ENCODE results near the gene NAGPA. TPM values are rescaled to one million over a fixed set of nuclear protein-coding genes. Genes with fewer than 3 reads are reported as not detected.
A peak's percentile ranks its signal among the peaks of the same experiment; 100 is the strongest.

The NAGPA gene
- total RNA-seq, 1 donor from 2014 or later = 17.4 TPM

- Histone ChIP-seq H3K9ac (ENCODE audit: low read length) (peak overlapping the region; percentile 75), H3K4me1 (ENCODE audit: insufficient read depth, low read length) (peaks cover 19% of the 10 kb centered on the region), H3K9me3 (ENCODE audit: insufficient read depth, low read depth, low read length) (no peaks in the 10 kb centered on the region), H3K4me3 (ENCODE audit: insufficient read depth, low read depth, low read length) (peak overlapping the region; percentile 83), H4K20me1 (ENCODE audit: insufficient read depth, low read length) (no peaks in the 10 kb centered on the region), H3K27ac (ENCODE audit: low read depth, low read length) (no peak overlapping the region), H3K4me2 (ENCODE audit: low read length) (peak overlapping the region; percentile 89), H3K36me3 (ENCODE audit: insufficient read depth, low read length) (no peaks in the 10 kb centered on the region), H2AFZ (ENCODE audit: low read depth, low read length) (peak overlapping the region; percentile 86), H3K27me3 (ENCODE audit: insufficient read depth, low read length) (no peaks in the 10 kb centered on the region), H3K79me2 (ENCODE audit: insufficient read depth, low read length) (no peaks in the 10 kb centered on the region)
- Mint-ChIP-seq H3K27ac (ENCODE audit: unreplicated experiment) (peak overlapping the region; percentile 48), H3K4me1 (ENCODE audit: low read depth, unreplicated experiment) (peaks cover 9% of the 10 kb centered on the region), H3K4me3 (ENCODE audit: unreplicated experiment) (peak overlapping the region; percentile 85), H3K27me3 (ENCODE audit: low read depth, unreplicated experiment) (no peaks in the 10 kb centered on the region), H3K9me3 (ENCODE audit: unreplicated experiment) (no peaks in the 10 kb centered on the region), H3K36me3 (ENCODE audit: low read depth, unreplicated experiment) (peaks cover 14% of the 10 kb centered on the region)
- TF ChIP-seq CTCF (IDR thresholded peaks at IDR 0.05; ENCODE audit: insufficient read depth, low read depth, low read length) (no peak), EZH2 (IDR thresholded peaks at IDR 0.05; ENCODE audit: insufficient read depth, low read length) (no peak)
- DNase-seq (ENCODE audit: low read depth) (no peak), FAIRE-seq (no peak)
Observed at GRCh38 chr16:5032748-5033167, 977 bp downstream of the NAGPA start.

- H3K4me1 ChIP-seq (ENCODE audit: insufficient read depth, low read length) = peaks cover 19% of the 10 kb centered on the region
- DNase-seq (ENCODE audit: low read depth) (no peak), FAIRE-seq (no peak)
- no peak overlapping the region for H3K4me3 ChIP-seq (ENCODE audit: insufficient read depth, low read depth, low read length)
- H3K27ac ChIP-seq (ENCODE audit: low read depth, low read length) = no peak overlapping the region
- H3K9me3 ChIP-seq (ENCODE audit: insufficient read depth, low read depth, low read length) = no peaks in the 10 kb centered on the region
- Mint-ChIP-seq H3K4me1 (ENCODE audit: low read depth, unreplicated experiment) (peaks cover 9% of the 10 kb centered on the region), H3K36me3 (ENCODE audit: low read depth, unreplicated experiment) (peaks cover 16% of the 10 kb centered on the region), H3K9me3 (ENCODE audit: unreplicated experiment) (no peaks in the 10 kb centered on the region), H3K27ac (ENCODE audit: unreplicated experiment) (no peak overlapping the region), H3K4me3 (ENCODE audit: unreplicated experiment) (no peak overlapping the region), H3K27me3 (ENCODE audit: low read depth, unreplicated experiment) (no peaks in the 10 kb centered on the region)
- H3K27me3 ChIP-seq (ENCODE audit: insufficient read depth, low read length) = no peaks in the 10 kb centered on the region
- H3K9ac ChIP-seq (ENCODE audit: low read length) = no peak overlapping the region
- H3K79me2 ChIP-seq (ENCODE audit: insufficient read depth, low read length) = no peaks in the 10 kb centered on the region
- no peak overlapping the region for H2AFZ ChIP-seq (ENCODE audit: low read depth, low read length)
- TF ChIP-seq CTCF (IDR thresholded peaks at IDR 0.05; ENCODE audit: insufficient read depth, low read depth, low read length) (no peak), EZH2 (IDR thresholded peaks at IDR 0.05; ENCODE audit: insufficient read depth, low read length) (no peak)
- no peak overlapping the region for H3K4me2 ChIP-seq (ENCODE audit: low read length)
- H3K36me3 ChIP-seq (ENCODE audit: insufficient read depth, low read length) = no peaks in the 10 kb centered on the region
- no peaks in the 10 kb centered on the region for H4K20me1 ChIP-seq (ENCODE audit: insufficient read depth, low read length)
Observed at GRCh38 chr16:5031601-5032000, 2.1 kb downstream of the NAGPA start.

GRCh38 chr16:5030251-5030870, 3.4 kb downstream of the NAGPA start:
- Histone ChIP-seq H3K9ac (ENCODE audit: low read length) (no peak overlapping the region), H3K27ac (ENCODE audit: low read depth, low read length) (no peak overlapping the region), H3K9me3 (ENCODE audit: insufficient read depth, low read depth, low read length) (no peaks in the 10 kb centered on the region), H3K27me3 (ENCODE audit: insufficient read depth, low read length) (no peaks in the 10 kb centered on the region), H2AFZ (ENCODE audit: low read depth, low read length) (no peak overlapping the region), H3K4me1 (ENCODE audit: insufficient read depth, low read length) (peaks cover 13% of the 10 kb centered on the region), H4K20me1 (ENCODE audit: insufficient read depth, low read length) (no peaks in the 10 kb centered on the region), H3K36me3 (ENCODE audit: insufficient read depth, low read length) (no peaks in the 10 kb centered on the region), H3K4me3 (ENCODE audit: insufficient read depth, low read depth, low read length) (no peak overlapping the region), H3K4me2 (ENCODE audit: low read length) (no peak overlapping the region), H3K79me2 (ENCODE audit: insufficient read depth, low read length) (no peaks in the 10 kb centered on the region)
- TF ChIP-seq EZH2 (IDR thresholded peaks at IDR 0.05; ENCODE audit: insufficient read depth, low read length) (no peak), CTCF (IDR thresholded peaks at IDR 0.05; ENCODE audit: insufficient read depth, low read depth, low read length) (no peak)
- H3K27ac Mint-ChIP-seq (ENCODE audit: unreplicated experiment) = no peak overlapping the region
- peaks cover 16% of the 10 kb centered on the region for H3K36me3 Mint-ChIP-seq (ENCODE audit: low read depth, unreplicated experiment)
- no peak overlapping the region for H3K4me3 Mint-ChIP-seq (ENCODE audit: unreplicated experiment)
- no peaks in the 10 kb centered on the region for H3K27me3 Mint-ChIP-seq (ENCODE audit: low read depth, unreplicated experiment)
- no peak for DNase-seq (ENCODE audit: low read depth)
- H3K9me3 Mint-ChIP-seq (ENCODE audit: unreplicated experiment) = no peaks in the 10 kb centered on the region
- no peak for FAIRE-seq
- peaks cover 7% of the 10 kb centered on the region for H3K4me1 Mint-ChIP-seq (ENCODE audit: low read depth, unreplicated experiment)
